HepG2 (cell line): Measurements from ENCODE around the gene ERF. TPM values are rescaled to one million over a fixed set of nuclear protein-coding genes. Genes with fewer than 3 reads are reported as not detected.

ENCODE experiments used
- AGO1 ChIP-seq: fragments of 200-400 bp; formaldehyde crosslinking; IDR thresholded peaks from 2 replicates; pipeline ENCODE4 v1.6.1; 2017; ENCODE audit warnings: mild to moderate bottlenecking, low read depth, low read length, moderate library complexity; ENCODE audit not compliant: poor library complexity, severe bottlenecking
- CAMTA2 ChIP-seq: sonication (generic); formaldehyde crosslinking; IDR thresholded peaks from 2 replicates; pipeline ENCODE4 v1.4.0; 2020; ENCODE audit warnings: mild to moderate bottlenecking, missing genetic modification reagents, borderline replicate concordance
- GZF1 ChIP-seq: sonication (generic); formaldehyde crosslinking; IDR thresholded peaks from 2 replicates; pipeline ENCODE4 v1.5.1; 2020; ENCODE audit warnings: mild to moderate bottlenecking, missing genetic modification reagents
- HES4 ChIP-seq: sonication (generic); formaldehyde crosslinking; IDR thresholded peaks from 2 replicates; pipeline ENCODE4 v1.9.0; 2021; ENCODE audit warnings: mild to moderate bottlenecking, missing genetic modification reagents, borderline replicate concordance
- HNRNPUL1 ChIP-seq: fragments of 200-400 bp; formaldehyde crosslinking; IDR thresholded peaks from 2 replicates; pipeline ENCODE4 v1.6.1; 2017; ENCODE audit warnings: low read depth, mild to moderate bottlenecking, low read length, moderate library complexity
- NR3C1 ChIP-seq: sonication (generic); formaldehyde crosslinking; IDR thresholded peaks from 2 replicates; pipeline ENCODE4 v1.4.0; 2020; ENCODE audit warnings: missing genetic modification reagents
- PHB2 ChIP-seq: fragments of 450-650 bp; IDR thresholded peaks from 2 replicates; pipeline ENCODE4 v1.6.1; 2018; ENCODE audit not compliant: partially characterized antibody
- SP140L ChIP-seq: sonication (generic); formaldehyde crosslinking; IDR thresholded peaks from 2 replicates; pipeline ENCODE4 v1.4.0; 2020; ENCODE audit warnings: missing genetic modification reagents, borderline replicate concordance
- YEATS2 ChIP-seq: sonication (generic); formaldehyde crosslinking; IDR thresholded peaks from 2 replicates; pipeline ENCODE4 v1.4.0; 2020; ENCODE audit warnings: missing genetic modification reagents, borderline replicate concordance
- ZMYM2 ChIP-seq: sonication (generic); formaldehyde crosslinking; IDR thresholded peaks from 2 replicates; pipeline ENCODE4 v1.8.0; 2022; ENCODE audit warnings: mild to moderate bottlenecking, missing genetic modification reagents
- ZNF12 ChIP-seq: sonication (generic); formaldehyde crosslinking; IDR thresholded peaks from 2 replicates; pipeline ENCODE4 v1.5.0; 2020; ENCODE audit warnings: missing genetic modification reagents
- ZNF326 ChIP-seq: sonication (generic); formaldehyde crosslinking; IDR thresholded peaks from 2 replicates; pipeline ENCODE4 v1.4.0; 2020; ENCODE audit warnings: missing genetic modification reagents, borderline replicate concordance
- ZNF737 ChIP-seq: sonication (generic); formaldehyde crosslinking; IDR thresholded peaks from 2 replicates; pipeline ENCODE4 v1.5.0; 2020; ENCODE audit warnings: missing genetic modification reagents, mild to moderate bottlenecking, borderline replicate concordance
- ZNF766 ChIP-seq: sonication (generic); formaldehyde crosslinking; IDR thresholded peaks from 2 replicates; pipeline ENCODE4 v1.5.0; 2020; ENCODE audit warnings: missing genetic modification reagents, borderline replicate concordance
- ZSCAN9 ChIP-seq: IDR thresholded peaks from 2 replicates; pipeline ENCODE4 v1.6.1; 2016; ENCODE audit warnings: borderline replicate concordance
- polyA plus RNA-seq, 8 experiments: library from polyadenylated mRNA; depleted of rRNA in 3 of 8; stranded (reverse) in 7 of 8; unstranded in 1 of 8; fragments of >200 nt; fragmentation: Illumina TruSeq in 4 of 8; extraction: Trizol in 4 of 8; gene quantifications; 2 replicates each; pipeline versions ENCODE4 v1.2.1 to v1.2.3, GENCODE V29; 2011 to 2016; ENCODE audit warnings: low read depth in 4 of 8, missing spikeins in 1 of 8, mixed read lengths in 1 of 8; ENCODE audit not compliant: insufficient read depth in 1 of 8
- total RNA-seq, 5 experiments: library from RNA; depleted of rRNA; stranded (reverse); fragments of >200 nt; fragmentation: Illumina TruSeq; extraction: Trizol; gene quantifications; 2 replicates each; pipeline ENCODE4 v1.2.3, GENCODE V29; 2016; ENCODE audit warnings: low read depth in 1 of 5
- TF ChIP-seq, protein P1 (sequence below): IDR thresholded peaks from 2 replicates; pipeline ENCODE4 v1.6.1; 2016; ENCODE audit warnings: low read depth, borderline replicate concordance
- TF ChIP-seq, protein P2 (sequence below): sonication (generic); formaldehyde crosslinking; IDR thresholded peaks from 2 replicates; pipeline ENCODE4 v1.5.0; 2020; ENCODE audit warnings: missing genetic modification reagents
- TF ChIP-seq, protein P3 (sequence below): sonication (generic); formaldehyde crosslinking; IDR thresholded peaks from 2 replicates; pipeline ENCODE4 v1.5.0; 2020; ENCODE audit warnings: missing genetic modification reagents
- TF ChIP-seq, protein P4 (sequence below): sonication (generic); formaldehyde crosslinking; IDR thresholded peaks from 2 replicates; pipeline ENCODE4 v1.5.1; 2020; ENCODE audit warnings: missing genetic modification reagents, mild to moderate bottlenecking, borderline replicate concordance
- TF ChIP-seq, protein P5 (sequence below): sonication (generic); formaldehyde crosslinking; conservative IDR thresholded peaks from 2 replicates; pipeline ENCODE4 v1.4.0; 2020; ENCODE audit warnings: missing genetic modification reagents

Gene ERF
- total and polyA plus RNA-seq, 2 of the 13 experiments (the other 11 are each of a cell fraction or from before 2014, with no cell fraction given), result 67.1 to 69.9 TPM

DNA sequence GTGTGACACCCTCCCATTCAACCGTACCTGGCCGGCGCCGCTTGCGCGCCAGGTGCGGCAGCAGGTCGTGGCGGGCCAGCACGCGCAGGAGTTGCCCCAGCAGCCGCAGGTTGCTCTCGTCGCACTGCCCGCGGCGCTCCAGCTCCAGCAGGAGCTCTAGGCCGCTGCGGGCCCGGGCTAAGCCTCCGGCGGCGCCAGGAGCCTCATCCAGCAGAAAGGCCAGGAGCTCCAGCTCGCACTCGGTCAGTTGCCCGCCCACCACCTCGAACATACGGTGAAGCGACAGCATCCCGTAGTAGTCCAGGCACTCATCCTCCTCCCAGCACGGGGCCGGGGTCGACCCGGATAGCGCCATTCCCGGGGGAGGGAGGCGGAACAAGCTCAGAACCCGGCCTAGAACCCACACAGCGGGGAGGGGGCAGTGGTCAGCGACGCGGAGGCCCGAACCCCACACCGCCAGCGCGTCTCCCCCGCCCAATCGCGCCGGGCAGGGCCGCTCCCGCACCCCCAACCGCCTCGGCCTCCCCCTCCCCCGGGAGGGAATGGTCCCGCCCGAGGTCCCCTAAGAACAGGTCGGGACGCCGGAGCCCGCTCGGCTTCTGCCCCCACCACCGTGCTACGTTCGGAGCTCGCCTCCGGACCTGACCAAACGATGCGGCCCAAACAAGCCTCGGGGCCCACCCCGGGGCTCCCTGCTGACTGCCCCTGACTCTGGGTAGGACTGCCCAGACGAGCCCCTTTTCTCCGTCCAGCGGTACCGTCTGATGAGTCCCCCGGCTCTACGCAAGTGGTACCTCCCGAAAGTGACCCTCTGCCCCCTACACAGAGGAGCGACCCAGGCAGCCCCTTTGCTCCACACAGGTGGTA is 38.0 kb downstream of the ERF start (continued):
- TF ChIP-seq, protein P1, sequence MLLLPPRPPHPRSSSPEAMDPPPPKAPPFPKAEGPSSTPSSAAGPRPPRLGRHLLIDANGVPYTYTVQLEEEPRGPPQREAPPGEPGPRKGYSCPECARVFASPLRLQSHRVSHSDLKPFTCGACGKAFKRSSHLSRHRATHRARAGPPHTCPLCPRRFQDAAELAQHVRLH (CRISPR knock-in tag), result no peak
- TF ChIP-seq, protein P2, sequence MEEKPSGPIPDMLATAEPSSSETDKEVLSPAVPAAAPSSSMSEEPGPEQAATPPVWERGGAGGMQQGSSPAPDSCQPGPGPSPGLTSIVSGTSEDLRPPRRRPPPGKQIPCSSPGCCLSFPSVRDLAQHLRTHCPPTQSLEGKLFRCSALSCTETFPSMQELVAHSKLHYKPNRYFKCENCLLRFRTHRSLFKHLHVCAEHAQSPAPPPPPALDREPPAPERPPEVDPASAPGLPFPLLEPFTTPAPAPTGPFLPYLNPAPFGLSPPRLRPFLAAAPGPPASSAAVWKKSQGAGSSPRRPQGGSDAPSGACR, result peak; percentile 28
- TF ChIP-seq ZMYM2 (no peak), PHB2 (no peak), SP140L (CRISPR knock-in tag) (no peak), CAMTA2 (CRISPR knock-in tag) (no peak; the same call in 1 of the 2 replicates), HNRNPUL1 (no peak), GZF1 (CRISPR knock-in tag) (no peak), HES4 (0 out of 2 replicates have a peak, but pooled peaks have one; percentile 30), NR3C1 (CRISPR knock-in tag) (no peak), ZNF766 (CRISPR knock-in tag) (no peak), ZSCAN9 (no peak), ZNF326 (no peak), ZNF12 (CRISPR knock-in tag) (no peak), YEATS2 (CRISPR knock-in tag) (no peak), ZNF737 (CRISPR knock-in tag) (no peak), AGO1 (peak; percentile 99)
- TF ChIP-seq, protein P3, sequence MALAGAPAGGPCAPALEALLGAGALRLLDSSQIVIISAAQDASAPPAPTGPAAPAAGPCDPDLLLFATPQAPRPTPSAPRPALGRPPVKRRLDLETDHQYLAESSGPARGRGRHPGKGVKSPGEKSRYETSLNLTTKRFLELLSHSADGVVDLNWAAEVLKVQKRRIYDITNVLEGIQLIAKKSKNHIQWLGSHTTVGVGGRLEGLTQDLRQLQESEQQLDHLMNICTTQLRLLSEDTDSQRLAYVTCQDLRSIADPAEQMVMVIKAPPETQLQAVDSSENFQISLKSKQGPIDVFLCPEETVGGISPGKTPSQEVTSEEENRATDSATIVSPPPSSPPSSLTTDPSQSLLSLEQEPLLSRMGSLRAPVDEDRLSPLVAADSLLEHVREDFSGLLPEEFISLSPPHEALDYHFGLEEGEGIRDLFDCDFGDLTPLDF (CRISPR knock-in tag), result no peak
- TF ChIP-seq, protein P4, sequence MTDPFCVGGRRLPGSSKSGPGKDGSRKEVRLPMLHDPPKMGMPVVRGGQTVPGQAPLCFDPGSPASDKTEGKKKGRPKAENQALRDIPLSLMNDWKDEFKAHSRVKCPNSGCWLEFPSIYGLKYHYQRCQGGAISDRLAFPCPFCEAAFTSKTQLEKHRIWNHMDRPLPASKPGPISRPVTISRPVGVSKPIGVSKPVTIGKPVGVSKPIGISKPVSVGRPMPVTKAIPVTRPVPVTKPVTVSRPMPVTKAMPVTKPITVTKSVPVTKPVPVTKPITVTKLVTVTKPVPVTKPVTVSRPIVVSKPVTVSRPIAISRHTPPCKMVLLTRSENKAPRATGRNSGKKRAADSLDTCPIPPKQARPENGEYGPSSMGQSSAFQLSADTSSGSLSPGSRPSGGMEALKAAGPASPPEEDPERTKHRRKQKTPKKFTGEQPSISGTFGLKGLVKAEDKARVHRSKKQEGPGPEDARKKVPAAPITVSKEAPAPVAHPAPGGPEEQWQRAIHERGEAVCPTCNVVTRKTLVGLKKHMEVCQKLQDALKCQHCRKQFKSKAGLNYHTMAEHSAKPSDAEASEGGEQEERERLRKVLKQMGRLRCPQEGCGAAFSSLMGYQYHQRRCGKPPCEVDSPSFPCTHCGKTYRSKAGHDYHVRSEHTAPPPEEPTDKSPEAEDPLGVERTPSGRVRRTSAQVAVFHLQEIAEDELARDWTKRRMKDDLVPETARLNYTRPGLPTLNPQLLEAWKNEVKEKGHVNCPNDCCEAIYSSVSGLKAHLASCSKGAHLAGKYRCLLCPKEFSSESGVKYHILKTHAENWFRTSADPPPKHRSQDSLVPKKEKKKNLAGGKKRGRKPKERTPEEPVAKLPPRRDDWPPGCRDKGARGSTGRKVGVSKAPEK (CRISPR knock-in tag), result no peak
- TF ChIP-seq, protein P5, sequence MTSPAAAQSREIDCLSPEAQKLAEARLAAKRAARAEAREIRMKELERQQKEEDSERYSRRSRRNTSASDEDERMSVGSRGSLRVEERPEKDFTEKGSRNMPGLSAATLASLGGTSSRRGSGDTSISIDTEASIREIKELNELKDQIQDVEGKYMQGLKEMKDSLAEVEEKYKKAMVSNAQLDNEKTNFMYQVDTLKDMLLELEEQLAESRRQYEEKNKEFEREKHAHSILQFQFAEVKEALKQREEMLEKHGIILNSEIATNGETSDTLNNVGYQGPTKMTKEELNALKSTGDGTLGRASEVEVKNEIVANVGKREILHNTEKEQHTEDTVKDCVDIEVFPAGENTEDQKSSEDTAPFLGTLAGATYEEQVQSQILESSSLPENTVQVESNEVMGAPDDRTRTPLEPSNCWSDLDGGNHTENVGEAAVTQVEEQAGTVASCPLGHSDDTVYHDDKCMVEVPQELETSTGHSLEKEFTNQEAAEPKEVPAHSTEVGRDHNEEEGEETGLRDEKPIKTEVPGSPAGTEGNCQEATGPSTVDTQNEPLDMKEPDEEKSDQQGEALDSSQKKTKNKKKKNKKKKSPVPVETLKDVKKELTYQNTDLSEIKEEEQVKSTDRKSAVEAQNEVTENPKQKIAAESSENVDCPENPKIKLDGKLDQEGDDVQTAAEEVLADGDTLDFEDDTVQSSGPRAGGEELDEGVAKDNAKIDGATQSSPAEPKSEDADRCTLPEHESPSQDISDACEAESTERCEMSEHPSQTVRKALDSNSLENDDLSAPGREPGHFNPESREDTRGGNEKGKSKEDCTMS, result no peak
